ENCODE data around the gene ABAT. TPM values are rescaled to one million over a fixed set of nuclear protein-coding genes. Genes with fewer than 3 reads are reported as not detected.

ABAT gene
- total RNA-seq, 4 donors from 2014 or later: 9.6 to 24.0 (median 21.3) TPM

DNA sequence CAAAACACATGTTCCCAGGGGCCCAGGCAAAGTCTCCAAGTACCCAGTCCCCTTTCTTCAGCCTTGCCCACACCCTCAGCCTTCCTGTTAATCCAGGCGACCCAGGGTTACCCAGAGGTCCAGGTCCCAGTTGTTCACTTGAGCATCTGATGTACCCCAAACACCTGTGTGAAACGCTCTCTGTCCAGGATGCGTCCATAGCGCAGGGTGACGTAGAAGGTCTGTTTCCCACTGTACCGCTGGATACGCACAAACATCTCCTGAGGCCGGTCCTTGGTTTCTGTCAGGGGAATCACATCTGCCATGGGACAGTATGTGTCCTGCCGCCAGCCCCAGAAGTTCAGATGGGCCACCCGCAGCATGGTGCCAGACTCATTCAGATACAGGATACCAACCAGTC is 121.4 kb downstream of the ABAT start:
- TF ChIP-seq POLR2A (IDR thresholded peaks at IDR 0.05) (no peak), EP300 (IDR thresholded peaks at IDR 0.05) (no peak)
- TF ChIP-seq, protein P1, sequence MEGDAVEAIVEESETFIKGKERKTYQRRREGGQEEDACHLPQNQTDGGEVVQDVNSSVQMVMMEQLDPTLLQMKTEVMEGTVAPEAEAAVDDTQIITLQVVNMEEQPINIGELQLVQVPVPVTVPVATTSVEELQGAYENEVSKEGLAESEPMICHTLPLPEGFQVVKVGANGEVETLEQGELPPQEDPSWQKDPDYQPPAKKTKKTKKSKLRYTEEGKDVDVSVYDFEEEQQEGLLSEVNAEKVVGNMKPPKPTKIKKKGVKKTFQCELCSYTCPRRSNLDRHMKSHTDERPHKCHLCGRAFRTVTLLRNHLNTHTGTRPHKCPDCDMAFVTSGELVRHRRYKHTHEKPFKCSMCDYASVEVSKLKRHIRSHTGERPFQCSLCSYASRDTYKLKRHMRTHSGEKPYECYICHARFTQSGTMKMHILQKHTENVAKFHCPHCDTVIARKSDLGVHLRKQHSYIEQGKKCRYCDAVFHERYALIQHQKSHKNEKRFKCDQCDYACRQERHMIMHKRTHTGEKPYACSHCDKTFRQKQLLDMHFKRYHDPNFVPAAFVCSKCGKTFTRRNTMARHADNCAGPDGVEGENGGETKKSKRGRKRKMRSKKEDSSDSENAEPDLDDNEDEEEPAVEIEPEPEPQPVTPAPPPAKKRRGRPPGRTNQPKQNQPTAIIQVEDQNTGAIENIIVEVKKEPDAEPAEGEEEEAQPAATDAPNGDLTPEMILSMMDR (IDR thresholded peaks at IDR 0.05): no peak
- Histone ChIP-seq H3K4me1 (peaks cover 4 to 52% (median 24%) of the 10 kb centered on the region in 4 donors), H3K4me3 (no peak overlapping the region), H3K36me3 (peaks cover 0 to 4% (median 0%) of the 10 kb centered on the region in 3 donors), H3K27ac (no peak overlapping the region), H3K27me3 (no peaks in the 10 kb centered on the region), H3K9me3 (no peaks in the 10 kb centered on the region)
- DNase-seq (ENCODE audit: low spot score in 2 of 2): no peak
- 90 to 92% methylated on average over 10 of the region's 10 CpGs for WGBS, 2 donors

DNA sequence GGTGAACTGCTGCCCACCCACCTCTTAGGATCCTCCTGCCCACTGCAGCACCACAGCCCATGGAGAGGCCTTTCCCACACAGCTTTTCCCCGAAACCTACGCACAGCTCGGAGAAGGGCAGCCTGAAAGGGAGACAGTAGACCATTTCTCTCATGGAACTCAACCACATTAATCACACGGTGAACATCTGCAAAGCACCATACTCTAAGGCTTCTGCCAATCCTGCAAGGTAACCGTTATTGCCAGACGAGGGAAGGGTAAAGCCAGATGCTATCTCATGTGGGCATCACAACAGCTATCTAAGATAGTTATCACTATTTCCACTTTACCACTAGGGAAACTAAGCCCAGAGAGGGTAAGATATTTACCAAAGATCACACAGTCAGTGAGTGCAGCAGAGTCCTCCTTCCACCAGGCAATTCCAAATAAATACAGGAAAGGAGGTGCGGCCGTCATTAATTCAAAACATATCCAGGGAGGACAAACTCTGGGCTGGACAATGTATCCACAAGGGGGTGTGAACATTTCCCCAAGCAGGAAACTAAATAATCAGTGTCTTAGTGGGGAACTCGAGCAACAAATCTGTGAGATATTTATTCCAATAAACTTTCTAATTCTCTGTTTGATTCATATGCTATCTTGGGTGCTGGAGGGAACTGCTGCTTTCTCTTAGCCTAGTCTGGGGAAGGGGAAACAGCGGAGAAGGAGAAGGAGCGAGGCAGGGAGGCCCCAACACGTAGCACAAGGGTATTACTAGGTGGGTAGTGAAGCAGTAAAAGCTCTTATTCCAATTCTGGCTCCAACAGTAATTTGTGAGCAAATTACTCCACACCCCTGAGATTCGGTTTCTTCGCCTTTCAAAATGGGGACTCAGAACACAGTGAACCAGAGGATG is 122.3 kb downstream of the ABAT start:
- Histone ChIP-seq H3K4me1 (peaks cover 4 to 59% (median 24%) of the 10 kb centered on the region in 4 donors), H3K4me3 (peak overlapping the region; percentile 96 to 100 (median 100)), H3K9me3 (no peaks in the 10 kb centered on the region), H3K27me3 (no peaks in the 10 kb centered on the region), H3K27ac (peak overlapping the region; percentile 56 to 85 (median 84)), H3K36me3 (peaks cover 0 to 10% (median 0%) of the 10 kb centered on the region in 3 donors)
- DNase-seq (ENCODE audit: low spot score in 2 of 2): no peak
- TF ChIP-seq POLR2A (IDR thresholded peaks at IDR 0.05) (no peak), EP300 (IDR thresholded peaks at IDR 0.05) (no peak)
- TF ChIP-seq, protein P1 (IDR thresholded peaks at IDR 0.05): no peak
- 35 to 44% methylated on average over 14 of the region's 14 CpGs for WGBS, 2 donors

DNA sequence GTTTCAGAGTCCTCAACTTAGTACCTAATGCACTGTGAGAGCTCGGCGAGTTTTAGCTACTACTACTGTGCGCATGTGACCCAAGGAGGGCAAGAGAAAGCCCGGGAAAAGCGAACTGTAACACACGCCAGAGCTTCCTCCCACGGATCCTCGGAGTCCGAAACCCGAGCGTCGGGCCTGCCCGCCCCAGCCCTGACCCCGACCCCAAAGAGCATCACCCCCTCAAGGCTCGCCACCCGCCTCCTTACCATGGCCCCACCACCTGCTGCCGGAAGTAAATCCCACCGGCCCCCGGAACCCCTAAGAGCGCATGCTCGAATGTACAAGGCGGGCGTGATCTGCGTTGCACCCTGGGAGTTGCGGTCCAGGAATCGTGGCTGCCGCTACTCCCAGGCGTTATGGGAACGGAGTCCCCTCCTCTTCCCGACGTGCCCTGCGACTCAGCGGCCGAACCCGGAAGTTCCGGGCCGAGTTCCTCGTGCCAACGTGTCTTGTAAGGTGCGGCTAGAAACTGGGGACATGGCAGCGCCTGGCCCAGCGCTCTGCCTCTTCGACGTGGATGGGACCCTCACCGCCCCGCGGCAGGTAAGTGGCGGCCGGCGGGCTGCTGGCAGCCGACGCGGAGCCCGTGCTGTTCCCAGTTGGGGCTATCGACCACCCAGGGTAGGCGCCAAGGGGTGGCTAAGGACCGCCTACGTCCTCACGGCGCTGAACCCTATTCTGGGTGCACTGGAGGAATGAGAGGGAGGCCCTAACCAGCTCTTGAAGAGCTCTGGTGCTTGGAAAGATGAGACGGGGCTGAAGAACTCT is 123.2 kb downstream of the ABAT start, which contains the start of the genes PMM2 and TMEM186:
Gene PMM2, plus strand, starts transcription at position 476 of the 810 bp plus-strand sequence. Its CDS starts 44 bp downstream, at position 520.
Gene TMEM186, minus strand, starts transcription at position 276 of the 810 bp plus-strand sequence. Its CDS starts 25 bp downstream, at position 251.
- Histone ChIP-seq H3K9me3 (no peaks in the 10 kb centered on the region), H3K27me3 (no peaks in the 10 kb centered on the region), H3K4me3 (peak within 1 kb of the TSS; percentile 96 to 100 (median 100)), H3K4me1 (peaks cover 4 to 59% (median 24%) of the 10 kb centered on the region in 4 donors), H3K27ac (peak within 1 kb of the TSS; percentile 56 to 85 (median 84)), H3K36me3 (peaks cover 0 to 19% (median 0%) of the 10 kb centered on the region in 3 donors)
- 0 to 1% methylated on average over 26 to 57 of the region's 61 CpGs for WGBS, 2 donors
- DNase-seq (ENCODE audit: low spot score in 2 of 2): peak; percentile 91 to 94
- TF ChIP-seq, protein P1 (IDR thresholded peaks at IDR 0.05): peak in 2 of 5 experiments; percentile 42 to 62
- TF ChIP-seq EP300 (IDR thresholded peaks at IDR 0.05) (peak; percentile 84 to 94), POLR2A (IDR thresholded peaks at IDR 0.05) (peak in 1 of 2 donors; percentile 43)

DNA sequence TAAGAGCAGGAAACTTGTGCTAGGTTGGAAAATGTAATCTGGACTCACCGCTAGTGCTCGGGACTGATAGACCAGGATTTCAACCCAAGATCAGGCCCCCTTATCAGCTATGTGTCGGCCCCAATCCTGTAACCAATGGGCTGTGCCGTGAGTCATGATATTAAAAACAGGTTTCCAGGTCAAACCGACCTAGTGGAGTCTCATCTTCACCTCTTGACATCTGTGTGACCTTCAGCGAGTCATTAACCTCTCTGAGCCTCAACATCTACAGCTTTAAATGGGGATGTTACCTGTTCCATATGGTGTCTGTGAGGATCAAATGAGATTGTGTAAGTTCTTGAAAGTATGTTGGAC is 123.7 kb downstream of the ABAT start:
- Histone ChIP-seq H3K36me3 (peaks cover 4 to 25% (median 5%) of the 10 kb centered on the region in 3 donors), H3K9me3 (no peaks in the 10 kb centered on the region), H3K27ac (peak overlapping the region in 3 of 4 donors; percentile 84 to 85 (median 85)), H3K4me3 (peak overlapping the region; percentile 96 to 100 (median 100)), H3K4me1 (peaks cover 4 to 59% (median 24%) of the 10 kb centered on the region in 4 donors), H3K27me3 (no peaks in the 10 kb centered on the region)
- 0 to 2% methylated on average over 6 of the region's 6 CpGs for WGBS, 2 donors
- TF ChIP-seq, protein P1 (IDR thresholded peaks at IDR 0.05): no peak
- TF ChIP-seq EP300 (IDR thresholded peaks at IDR 0.05): no peak
- TF ChIP-seq POLR2A (IDR thresholded peaks at IDR 0.05): no peak
- no peak for DNase-seq (ENCODE audit: low spot score in 2 of 2)

Data from tibial nerve (tissue), 4 donors.